Esophagus muscularis mucosa (tissue), 3 donors: ENCODE data around the gene UGT1A6.

Experiments
- CTCF ChIP-seq, 3 experiments: fragments of 200-600 bp in 2 of 3; fragments of 450-650 bp in 1 of 3; sonication (generic) in 2 of 3; IDR thresholded peaks; one replicate each; pipeline ENCODE4 v1.5.1; 2017 to 2019; ENCODE audit warnings: antibody characterized with exemption in 3 of 3, mild to moderate bottlenecking in 2 of 3, moderate library complexity in 1 of 3
- EP300 ChIP-seq: sonication (generic); formaldehyde crosslinking; IDR thresholded peaks from one replicate; pipeline ENCODE4 v1.6.1; 2017; ENCODE audit warnings: antibody characterized with exemption

GRCh38 chr2:233811087-233811486, 118.4 kb downstream of the UGT1A6 start:
- TF ChIP-seq CTCF (IDR thresholded peaks at IDR 0.05) = no peak
- TF ChIP-seq EP300 = no peak
